OCI-LY1 (cell line): ENCODE results near the gene C1QTNF6.

ENCODE experiments used
- H2AFZ ChIP-seq: fragments of 200-600 bp; sonication (generic), shearing (Covaris generic); 2 replicates; pipeline ENCODE4 v1.6.0; 2014; ENCODE audit warnings: antibody characterized with exemption, mild to moderate bottlenecking, low read length
- H3F3A ChIP-seq: fragments of 200-600 bp; sonication (generic), shearing (Covaris generic); 2 replicates; pipeline ENCODE4 v1.6.0; 2014; ENCODE audit warnings: mild to moderate bottlenecking, antibody characterized with exemption, low read length, moderate library complexity; ENCODE audit not compliant: insufficient read depth
- H3K27ac ChIP-seq: fragments of 200-600 bp; sonication (generic); 2 replicates; pipeline ENCODE4 v1.5.1; 2014; ENCODE audit warnings: low read length, mixed run types, mild to moderate bottlenecking, low read depth; ENCODE audit not compliant: poor library complexity, severe bottlenecking
- H3K27me3 ChIP-seq: fragments of 200-600 bp; sonication (generic); 2 replicates; pipeline ENCODE4 v1.6.0; 2014; ENCODE audit warnings: antibody characterized with exemption, mild to moderate bottlenecking, low read length, moderate library complexity; ENCODE audit not compliant: insufficient read depth
- H3K36me3 ChIP-seq: fragments of 200-600 bp; sonication (generic); 2 replicates; pipeline ENCODE4 v1.6.1; 2014; ENCODE audit warnings: mild to moderate bottlenecking, antibody characterized with exemption, low read length, moderate library complexity, mixed read lengths; ENCODE audit not compliant: insufficient read depth
- H3K4me1 ChIP-seq: fragments of 200-600 bp; sonication (generic); 2 replicates; pipeline ENCODE4 v1.5.1; 2014; ENCODE audit warnings: mild to moderate bottlenecking, low read length, moderate library complexity; ENCODE audit not compliant: insufficient read depth, severe bottlenecking
- H3K4me2 ChIP-seq: fragments of 200-600 bp; sonication (generic), shearing (Covaris generic); 2 replicates; pipeline ENCODE4 v1.6.1; 2014; ENCODE audit warnings: low read length
- H3K4me3 ChIP-seq: fragments of 200-600 bp; sonication (generic); 2 replicates; pipeline ENCODE4 v1.5.1; 2014; ENCODE audit warnings: low read length, low read depth, mild to moderate bottlenecking, mixed read lengths; ENCODE audit not compliant: poor library complexity, severe bottlenecking
- H3K79me2 ChIP-seq: fragments of 200-600 bp; shearing (Covaris generic); 2 replicates; pipeline ENCODE4 v1.6.1; 2016; ENCODE audit warnings: mixed run types, low read length, mixed read lengths; ENCODE audit not compliant: insufficient read depth
- H3K9ac ChIP-seq: fragments of 200-600 bp; sonication (generic), shearing (Covaris generic); 2 replicates; pipeline ENCODE4 v1.6.1; 2014; ENCODE audit warnings: mild to moderate bottlenecking, low read length, mixed read lengths
- H3K9me2 ChIP-seq: fragments of 200-600 bp; sonication (generic), shearing (Covaris generic); 2 replicates; pipeline ENCODE4 v1.6.1; 2014; ENCODE audit warnings: low read depth, mild to moderate bottlenecking, low read length, mixed read lengths
- H3K9me3 ChIP-seq: fragments of 200-600 bp; shearing (Covaris generic); 2 replicates; pipeline ENCODE4 v1.6.1; 2014; ENCODE audit warnings: low read length, mixed read lengths
- H4K20me1 ChIP-seq: fragments of 200-600 bp; sonication (generic), shearing (Covaris generic); 2 replicates; pipeline ENCODE4 v1.6.0; 2016; ENCODE audit warnings: mild to moderate bottlenecking, low read length; ENCODE audit not compliant: insufficient read depth
- EZH2 ChIP-seq: fragments of 200-600 bp; sonication (generic), shearing (Covaris generic); IDR thresholded peaks from 2 replicates; pipeline ENCODE4 v1.8.0; 2017; ENCODE audit warnings: borderline replicate concordance, mixed run types, mild to moderate bottlenecking, antibody characterized with exemption, low read length, moderate library complexity, mixed read lengths
- TF ChIP-seq, protein P1 (sequence below): fragments of 200-600 bp; sonication (generic), shearing (Covaris generic); IDR thresholded peaks from 2 replicates; pipeline ENCODE4 v1.5.1; 2017; ENCODE audit warnings: mild to moderate bottlenecking, antibody characterized with exemption, low read length, moderate library complexity, mixed read lengths

Gene C1QTNF6

DNA sequence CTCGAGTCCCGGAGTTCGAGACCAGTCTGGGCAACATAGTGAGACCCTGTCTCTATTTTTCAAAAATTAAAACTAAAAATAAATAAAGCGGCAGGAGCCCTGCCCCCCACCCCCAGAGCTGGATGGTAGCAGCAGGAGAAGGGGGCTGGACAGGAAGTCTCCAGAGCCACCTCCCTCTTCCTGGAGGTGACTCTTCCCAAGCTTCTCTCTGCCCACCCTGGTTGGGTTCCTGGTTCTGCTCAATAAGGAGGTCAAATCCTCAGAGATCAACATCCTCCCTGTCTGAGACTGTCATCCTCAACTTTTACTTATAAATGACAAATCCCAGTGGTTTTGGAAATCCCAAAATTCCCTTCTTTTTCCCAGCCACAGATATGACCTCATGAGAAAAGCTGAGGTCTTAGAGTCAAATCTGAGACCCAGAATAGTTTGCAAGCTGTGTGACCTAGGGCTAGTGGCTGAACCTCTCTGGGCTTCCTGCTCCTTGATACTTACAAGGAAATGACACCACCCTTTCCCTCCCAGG is 987 bp downstream of the C1QTNF6 start:
- TF ChIP-seq EZH2 = no peak
- TF ChIP-seq, protein P1, sequence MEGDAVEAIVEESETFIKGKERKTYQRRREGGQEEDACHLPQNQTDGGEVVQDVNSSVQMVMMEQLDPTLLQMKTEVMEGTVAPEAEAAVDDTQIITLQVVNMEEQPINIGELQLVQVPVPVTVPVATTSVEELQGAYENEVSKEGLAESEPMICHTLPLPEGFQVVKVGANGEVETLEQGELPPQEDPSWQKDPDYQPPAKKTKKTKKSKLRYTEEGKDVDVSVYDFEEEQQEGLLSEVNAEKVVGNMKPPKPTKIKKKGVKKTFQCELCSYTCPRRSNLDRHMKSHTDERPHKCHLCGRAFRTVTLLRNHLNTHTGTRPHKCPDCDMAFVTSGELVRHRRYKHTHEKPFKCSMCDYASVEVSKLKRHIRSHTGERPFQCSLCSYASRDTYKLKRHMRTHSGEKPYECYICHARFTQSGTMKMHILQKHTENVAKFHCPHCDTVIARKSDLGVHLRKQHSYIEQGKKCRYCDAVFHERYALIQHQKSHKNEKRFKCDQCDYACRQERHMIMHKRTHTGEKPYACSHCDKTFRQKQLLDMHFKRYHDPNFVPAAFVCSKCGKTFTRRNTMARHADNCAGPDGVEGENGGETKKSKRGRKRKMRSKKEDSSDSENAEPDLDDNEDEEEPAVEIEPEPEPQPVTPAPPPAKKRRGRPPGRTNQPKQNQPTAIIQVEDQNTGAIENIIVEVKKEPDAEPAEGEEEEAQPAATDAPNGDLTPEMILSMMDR = no peak
- Histone ChIP-seq H3K36me3 (no peaks in the 10 kb centered on the region; the same call in 1 of the 2 replicates), H3K9me2 (no peaks in the 10 kb centered on the region), H3K9me3 (peaks cover 1% of the 10 kb centered on the region; the same call in 1 of the 2 replicates), H4K20me1 (no peaks in the 10 kb centered on the region), H3K4me2 (no peak overlapping the region), H3K79me2 (no peaks in the 10 kb centered on the region), H3K27me3 (0 out of 2 replicates have a peak, but pooled peaks cover 9% of the 10 kb centered on the region), H3K27ac (no peak overlapping the region), H2AFZ (no peak overlapping the region), H3K9ac (no peak overlapping the region), H3K4me3 (no peak overlapping the region), H3F3A (no peaks in the 10 kb centered on the region), H3K4me1 (no peaks in the 10 kb centered on the region)

DNA sequence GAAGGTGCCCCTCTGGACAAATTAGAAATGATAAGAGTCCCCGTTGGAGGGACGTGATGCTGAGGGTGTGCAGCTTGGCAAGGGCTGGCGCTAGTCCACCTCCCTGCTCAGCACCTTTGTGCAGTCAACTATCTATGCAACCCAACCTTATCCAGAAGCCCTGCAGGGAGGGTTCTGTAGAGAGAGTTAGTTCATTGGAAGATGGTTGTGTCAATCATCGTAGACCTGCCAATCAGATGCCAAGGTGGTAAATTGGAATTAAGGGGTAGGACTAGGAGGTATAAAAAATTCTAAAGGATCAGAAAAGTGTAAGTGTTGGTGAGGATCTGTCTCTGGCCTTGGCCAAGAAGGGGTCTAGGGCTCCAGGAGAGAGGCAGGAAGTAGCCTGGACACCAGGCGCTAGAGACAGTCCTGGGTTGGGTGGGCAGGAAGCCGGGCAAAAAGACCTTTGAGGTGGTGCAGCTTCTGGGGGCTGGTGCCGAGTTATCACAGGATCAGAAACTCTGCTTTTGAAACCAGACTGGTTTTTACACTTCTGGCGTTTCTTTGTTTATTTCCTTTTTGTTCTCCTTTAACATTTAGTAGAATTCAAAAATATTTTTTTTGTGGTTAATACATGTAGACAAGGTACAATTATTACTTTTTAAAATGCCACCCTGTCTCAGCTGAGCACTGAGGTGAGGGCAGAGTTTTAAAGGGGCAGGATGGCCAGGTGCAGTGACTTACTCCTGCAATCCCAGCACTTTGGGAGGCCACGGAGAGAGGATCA is 1.6 kb downstream of the C1QTNF6 start:
- H3K27me3 ChIP-seq = 0 out of 2 replicates have a peak, but pooled peaks cover 9% of the 10 kb centered on the region
- no peak for TF ChIP-seq EZH2
- TF ChIP-seq, protein P1 = no peak
- H3K4me3 ChIP-seq = no peak overlapping the region
- no peaks in the 10 kb centered on the region for H3K79me2 ChIP-seq
- H3K4me2 ChIP-seq = no peak overlapping the region
- no peaks in the 10 kb centered on the region for H3F3A ChIP-seq
- H2AFZ ChIP-seq = no peak overlapping the region
- H4K20me1 ChIP-seq = no peaks in the 10 kb centered on the region
- H3K4me1 ChIP-seq = no peaks in the 10 kb centered on the region
- no peak overlapping the region for H3K9ac ChIP-seq
- H3K9me2 ChIP-seq = no peaks in the 10 kb centered on the region
- H3K36me3 ChIP-seq = no peaks in the 10 kb centered on the region; the same call in 1 of the 2 replicates
- no peak overlapping the region for H3K27ac ChIP-seq
- H3K9me3 ChIP-seq = no peaks in the 10 kb centered on the region

DNA sequence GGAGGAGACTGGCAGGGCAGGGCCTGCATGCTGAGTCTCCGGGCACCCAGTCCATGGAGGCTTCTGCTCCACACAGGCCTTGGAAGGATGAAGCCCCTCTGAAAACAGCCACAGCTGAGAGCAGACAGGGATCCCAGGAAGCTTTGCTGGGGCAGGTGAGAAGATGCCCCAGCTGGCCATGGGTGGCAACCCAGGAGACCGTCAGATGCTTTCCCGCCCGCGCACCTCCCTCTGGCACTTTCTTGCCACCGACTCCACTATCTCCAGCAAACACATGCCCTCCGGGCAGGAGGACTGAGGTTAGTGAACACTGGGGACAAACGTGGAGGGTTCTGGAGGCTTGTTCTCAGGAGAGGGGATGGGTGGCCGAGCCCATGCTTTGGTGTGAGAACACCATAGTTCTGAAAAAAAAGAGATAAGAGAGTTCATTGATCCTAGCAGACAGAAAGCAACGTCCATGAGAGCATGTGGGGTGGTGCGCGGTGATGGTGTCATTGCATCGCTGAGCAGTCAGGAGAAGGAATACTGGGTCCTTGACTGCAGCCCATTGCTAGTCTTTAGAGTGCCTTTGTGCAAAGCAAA is 2.3 kb downstream of the C1QTNF6 start:
- Histone ChIP-seq H3K4me2 (no peak overlapping the region), H3K27me3 (0 out of 2 replicates have a peak, but pooled peaks cover 9% of the 10 kb centered on the region), H3K4me1 (no peaks in the 10 kb centered on the region), H3K4me3 (no peak overlapping the region), H2AFZ (no peak overlapping the region), H4K20me1 (no peaks in the 10 kb centered on the region), H3K9me2 (no peaks in the 10 kb centered on the region), H3K9me3 (no peaks in the 10 kb centered on the region), H3K9ac (no peak overlapping the region), H3K36me3 (no peaks in the 10 kb centered on the region; the same call in 1 of the 2 replicates), H3K79me2 (no peaks in the 10 kb centered on the region), H3K27ac (no peak overlapping the region), H3F3A (no peaks in the 10 kb centered on the region)
- TF ChIP-seq EZH2 = no peak
- TF ChIP-seq, protein P1 = no peak
